HG03442 (cell line): Measurements from ENCODE around the gene LCNL1.
"Not testable (repeated sequence)": the region's sequence is repeated elsewhere in the genome, so short reads cannot be mapped to it uniquely, and the experiment has no call there.

Source experiments
- ATAC-seq: cut with Tn5 transposase; IDR thresholded peaks from one replicate; pipeline ENCODE4 v1.9.1; 2021; ENCODE audit warnings: mild to moderate bottlenecking, moderate library complexity; ENCODE audit not compliant: unreplicated experiment

LCNL1 gene

DNA sequence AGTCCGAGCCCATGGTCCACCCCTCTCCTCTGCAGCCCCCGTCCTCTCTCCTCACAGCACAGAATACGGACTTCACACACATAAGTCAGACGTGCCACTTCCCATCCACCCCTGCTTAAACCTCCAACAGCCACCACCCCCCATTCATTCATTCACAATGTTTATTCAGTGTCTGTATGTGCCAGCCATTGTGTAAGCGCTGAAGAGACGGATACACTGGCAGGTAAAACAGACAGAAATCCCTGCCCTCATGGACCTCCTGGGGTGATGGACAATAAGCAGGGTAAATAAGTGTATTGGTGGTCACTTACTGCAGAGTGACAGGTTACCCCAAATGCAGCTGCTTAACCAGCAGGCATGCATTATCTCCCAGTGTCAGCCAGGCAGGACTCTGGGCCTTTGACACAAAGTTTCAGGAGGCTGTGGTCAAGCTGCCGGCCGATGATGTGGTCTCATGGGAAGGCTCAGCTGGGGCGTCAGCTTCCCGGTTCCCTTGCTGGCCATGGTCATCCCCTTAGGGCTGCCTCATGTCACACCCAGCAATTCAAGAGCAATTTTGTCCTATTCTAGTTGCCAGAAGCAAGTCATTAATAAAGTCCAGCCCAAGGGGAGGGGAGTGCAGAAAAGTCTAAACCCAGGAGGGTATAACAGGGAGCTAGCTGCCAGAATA is 7.6 kb downstream of the LCNL1 start:
- no peak for ATAC-seq

DNA sequence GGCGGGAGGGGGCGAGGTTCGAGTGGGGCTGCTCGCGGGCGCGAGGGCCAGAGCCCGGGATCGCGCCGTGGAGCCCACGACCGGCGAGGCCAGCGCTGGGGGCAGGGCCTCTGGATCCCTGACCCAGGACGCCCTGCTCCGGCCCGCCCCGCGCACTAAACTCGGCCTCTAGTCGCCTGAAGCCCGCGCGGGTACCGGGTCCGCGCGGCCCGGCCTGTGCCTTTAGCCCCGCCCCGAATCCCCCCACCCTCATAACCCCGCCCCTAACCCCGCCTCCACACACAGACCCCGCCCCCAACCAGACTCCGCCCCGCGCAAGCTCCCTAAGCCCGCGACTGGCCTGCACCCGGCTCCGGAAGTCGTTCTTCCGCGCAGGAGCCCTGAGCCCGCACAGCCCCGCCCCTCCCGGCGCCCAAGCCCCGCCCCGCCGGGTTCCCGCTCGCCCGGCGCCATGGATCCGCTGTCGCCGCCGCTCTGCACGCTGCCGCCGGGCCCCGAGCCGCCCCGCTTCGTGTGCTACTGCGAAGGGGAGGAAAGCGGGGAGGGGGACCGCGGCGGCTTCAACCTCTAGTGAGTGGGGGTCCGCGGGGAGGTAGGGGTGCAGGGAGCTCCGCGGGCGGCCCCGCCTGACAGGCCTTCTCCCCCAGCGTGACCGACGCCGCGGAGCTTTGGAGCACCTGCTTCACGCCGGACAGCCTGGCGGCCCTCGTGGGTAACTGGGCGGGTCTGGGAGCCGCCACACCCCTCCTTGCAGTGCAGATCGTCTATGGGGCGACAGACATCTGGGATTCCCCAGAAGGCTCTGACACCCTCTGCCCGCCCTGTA is 9.4 kb downstream of the LCNL1 start, which contains the start of gene PAXX:
PAXX (plus strand) TSS at position 430 of the 826 bp plus-strand sequence; CDS start at position 452, 22 bp downstream.
- ATAC-seq = peak; percentile 79

GRCh38 chr9:136992819-136993369 is 10.1 kb downstream of the LCNL1 start:
- no peak for ATAC-seq

- no peak for ATAC-seq
These were observed 11.5 kb downstream of the LCNL1 start for GRCh38 chr9:136994180-136994887.

- ATAC-seq = no peak
These were observed 12.1 kb downstream of the LCNL1 start for GRCh38 chr9:136994888-136995230.

- no peak for ATAC-seq
These were observed 12.6 kb downstream of the LCNL1 start for GRCh38 chr9:136995362-136995761.

DNA sequence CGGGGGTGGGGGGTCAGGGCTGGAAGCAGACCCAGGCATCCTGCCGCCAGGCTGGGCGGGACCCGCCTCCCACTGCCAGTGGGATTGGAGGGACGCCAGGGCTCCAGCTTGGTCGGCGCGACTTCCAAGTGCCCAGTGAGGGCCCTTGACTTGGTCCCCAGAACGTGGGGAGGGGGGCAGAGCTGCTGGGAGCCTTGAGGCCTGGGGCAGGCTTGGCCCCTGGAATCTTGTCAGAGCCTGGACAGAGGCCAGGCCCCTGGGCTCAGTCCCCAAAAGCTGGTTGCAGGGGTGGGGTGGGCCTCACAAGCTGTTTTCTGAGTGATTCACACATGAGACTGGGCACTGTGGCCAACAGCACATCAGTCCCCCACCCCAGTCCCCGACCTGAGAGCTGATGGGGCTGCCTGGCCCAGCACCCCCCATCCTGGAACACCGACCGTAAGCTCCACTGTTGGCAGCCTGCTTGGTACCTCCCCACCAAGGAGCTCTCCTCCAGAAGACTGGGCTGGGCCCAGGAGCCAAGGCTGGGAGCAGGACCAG is 13.0 kb downstream of the LCNL1 start:
- ATAC-seq = no peak

GRCh38 chr9:136996361-136997292 is 13.8 kb downstream of the LCNL1 start, which contains the start of gene CLIC3:
CLIC3 (minus strand) TSS chr9:136996568; CDS start chr9:136996543, 25 bp downstream.
- no peak for ATAC-seq

DNA sequence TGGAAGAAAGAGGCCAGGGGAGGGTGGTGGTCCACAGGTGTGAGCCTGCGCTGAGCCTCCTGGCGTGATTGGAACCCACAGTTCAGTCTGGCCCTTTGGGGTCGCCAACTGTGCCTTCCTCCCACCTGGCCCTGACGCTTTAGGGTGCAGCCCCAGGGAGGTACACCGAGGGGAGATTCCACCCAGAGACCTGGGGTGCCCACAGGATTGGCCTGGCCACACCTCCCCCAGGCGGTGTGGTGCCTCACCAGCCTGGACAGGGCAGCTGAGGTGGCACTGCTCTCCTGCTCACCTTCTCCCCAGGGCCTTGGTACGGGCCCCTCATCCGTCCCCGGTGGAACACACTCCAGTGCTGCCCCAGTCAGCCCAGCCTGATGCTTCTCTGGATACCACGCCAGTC is 14.6 kb downstream of the LCNL1 start:
- no peak for ATAC-seq

- ATAC-seq = no peak
These were observed 15.0 kb downstream of the LCNL1 start for GRCh38 chr9:136997830-136998234.

DNA sequence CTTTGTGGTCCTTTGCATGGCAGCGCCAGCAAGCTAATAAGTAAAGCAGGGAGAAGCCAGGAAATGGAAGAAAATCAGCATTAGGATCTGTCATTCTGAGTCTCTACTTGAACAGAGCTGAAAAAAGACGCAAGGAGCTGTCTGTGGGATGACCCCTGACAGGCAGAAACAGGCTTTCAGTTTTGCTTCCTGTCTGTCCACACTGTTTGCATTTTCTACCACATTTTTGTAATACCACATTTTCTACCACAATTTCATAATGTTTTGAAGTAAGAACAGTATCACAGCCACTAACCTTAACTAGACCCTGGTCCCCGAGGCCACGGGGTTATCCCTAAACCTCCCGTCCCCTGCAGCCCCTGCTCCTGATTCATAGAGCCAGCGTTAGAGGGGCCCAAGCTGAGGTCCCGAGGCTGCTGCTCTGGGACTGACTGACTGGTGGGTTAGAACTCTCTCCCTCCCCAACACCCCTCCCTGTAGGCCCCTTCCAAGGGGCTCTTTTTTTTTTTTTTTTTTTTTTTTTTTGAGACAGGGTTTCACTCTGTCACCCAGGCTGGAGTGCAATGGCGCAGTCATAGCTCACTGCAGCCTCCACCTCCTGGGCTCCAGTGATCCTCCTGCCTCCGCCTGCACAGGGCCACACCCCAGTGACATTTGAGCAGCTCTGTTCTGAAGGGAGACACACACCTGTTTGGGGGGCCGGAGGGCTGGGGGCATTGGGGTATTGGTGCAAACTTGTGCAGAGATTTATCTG is 17.6 kb downstream of the LCNL1 start:
- no peak for ATAC-seq

- no peak for ATAC-seq
These were observed 19.3 kb downstream of the LCNL1 start for GRCh38 chr9:137001857-137002645.

GRCh38 chr9:137002646-137003041 is 19.9 kb downstream of the LCNL1 start:
- ATAC-seq = no peak

- not testable (repeated sequence) for ATAC-seq
These were observed 21.5 kb downstream of the LCNL1 start for GRCh38 chr9:137004285-137004684.

GRCh38 chr9:137006116-137007003 is 23.6 kb downstream of the LCNL1 start:
- no peak for ATAC-seq

DNA sequence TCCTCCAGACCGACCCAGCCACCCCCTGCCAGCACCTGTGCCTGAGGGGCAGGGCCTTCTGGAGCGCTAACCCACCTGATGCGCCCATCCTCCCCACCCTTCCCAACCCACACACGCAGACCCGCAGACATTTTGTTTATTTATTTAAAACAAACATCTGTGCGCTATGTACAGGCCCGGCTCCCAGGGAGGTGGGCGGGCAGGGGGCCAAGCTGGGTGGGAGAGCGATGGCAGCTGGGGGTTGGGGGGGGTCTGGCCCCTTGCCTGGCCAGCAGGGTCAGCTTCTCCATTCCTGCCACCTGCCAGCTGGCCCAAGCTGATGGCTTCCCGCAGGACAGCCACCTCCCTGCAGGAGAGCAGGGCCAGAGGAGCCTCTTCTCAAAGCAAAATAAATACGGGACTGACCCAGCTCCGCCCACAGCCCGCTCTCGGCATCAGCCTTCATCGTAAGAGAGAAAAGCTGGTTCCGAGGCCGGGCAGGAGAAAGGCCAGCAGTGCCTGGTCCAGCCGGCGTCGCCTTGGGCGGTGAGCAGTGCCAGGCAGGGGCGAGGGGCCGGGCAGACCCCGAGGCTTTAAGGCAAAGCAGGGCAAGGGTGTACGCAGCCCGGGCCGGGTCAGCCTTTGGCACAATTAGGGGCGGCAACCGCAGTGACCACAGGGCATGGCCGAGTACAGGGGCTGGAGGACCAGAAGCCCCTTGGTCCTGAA is 24.5 kb downstream of the LCNL1 start:
- ATAC-seq = no peak

DNA sequence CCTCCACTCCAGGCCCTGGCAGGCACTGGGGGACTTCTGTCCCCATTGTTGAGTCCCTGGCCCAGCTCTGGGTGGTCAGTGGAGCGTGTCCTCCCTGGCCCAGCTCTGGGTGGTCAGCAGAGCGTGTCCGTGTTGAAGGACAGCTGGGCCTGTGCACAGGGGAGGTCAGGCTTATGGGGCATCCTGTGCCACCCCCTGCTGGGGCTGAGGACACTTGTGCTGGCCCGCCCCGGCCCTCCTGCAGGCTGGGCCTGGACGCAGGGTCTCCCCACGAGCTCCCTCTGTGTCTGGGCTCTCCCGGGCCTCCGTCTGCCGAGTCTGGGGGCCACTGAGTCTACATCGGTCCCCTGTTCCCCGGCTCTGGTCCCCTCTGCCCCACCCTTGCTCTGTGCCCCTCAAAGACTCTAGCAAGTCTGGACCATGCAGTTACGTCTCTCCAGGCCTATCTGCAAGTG is 25.1 kb downstream of the LCNL1 start:
- ATAC-seq = no peak
